ENCODE results near the gene ZNF215. TPM values are rescaled to one million over a fixed set of nuclear protein-coding genes. Genes with fewer than 3 reads are reported as not detected.
"Not testable (repeated sequence)": the region's sequence is repeated elsewhere in the genome, so short reads cannot be mapped to it uniquely, and the experiment has no call there.

Gene ZNF215
- total and polyA plus RNA-seq, 2 donors (not counting 1 experiment from before 2014, with no cell fraction given), result 0.85 to 2.8 TPM

- no peak for TF ChIP-seq EZH2 (IDR thresholded peaks at IDR 0.05; ENCODE audit: borderline replicate concordance, insufficient read depth, low read depth, low read length, poor library complexity, severe bottlenecking)
- TF ChIP-seq CTCF (IDR thresholded peaks at IDR 0.05), result no peak
- CTCF ChIA-PET, result no interaction called here
Observed at GRCh38 chr11:6900327-6900999, 25.8 kb upstream of the ZNF215 start.

GRCh38 chr11:6904804-6905203, 21.4 kb upstream of the ZNF215 start:
- H3K27ac ChIP-seq (ENCODE audit: low read length in 2 of 2); H3K27me3 Mint-ChIP-seq; H3K4me1 ChIP-seq (ENCODE audit: control insufficient read depth in 2 of 2, insufficient read depth in 2 of 2, low read length in 2 of 2); POLR2A ChIA-PET; ATAC-seq (ENCODE audit: low read depth); H4K20me1 ChIP-seq (ENCODE audit: control insufficient read depth, insufficient read depth, low read length, poor library complexity, severe bottlenecking); H3K36me3 ChIP-seq (replicated peaks in 1 of 2; ENCODE audit: control extremely low read depth in 1 of 2, control insufficient read depth in 1 of 2, extremely low read depth in 1 of 2, insufficient read depth in 2 of 2, low read length in 1 of 2); H3K27me3 ChIP-seq (replicated peaks in 1 of 4; ENCODE audit: control extremely low read depth in 1 of 4, control insufficient read depth in 3 of 4, insufficient read depth in 4 of 4, low read length in 3 of 4); DNase-seq; H2AFZ ChIP-seq (ENCODE audit: insufficient read depth, low read depth, low read length, poor library complexity, severe bottlenecking); H3K79me2 ChIP-seq (ENCODE audit: control insufficient read depth, insufficient read depth, low read length); H3K4me1 Mint-ChIP-seq; intact Hi-C loops (cut with micrococcal nuclease); H3K4me2 ChIP-seq (replicated peaks; ENCODE audit: low read depth, low read length, poor library complexity, severe bottlenecking); H3K4me3 ChIP-seq (ENCODE audit: control extremely low read depth in 1 of 5, extremely low read depth in 1 of 5, insufficient read depth in 1 of 5, low read depth in 2 of 5, low read length in 4 of 5); H3K9ac ChIP-seq (ENCODE audit: low read length); CTCF ChIA-PET; H3K27ac Mint-ChIP-seq; H3K9me3 Mint-ChIP-seq (ENCODE audit: insufficient read depth); H3K9me3 ChIP-seq (ENCODE audit: control extremely low read depth in 1 of 3, control insufficient read depth in 2 of 3, insufficient read depth in 1 of 3, low read length in 2 of 3); H3K4me3 Mint-ChIP-seq: not testable (repeated sequence)
- 89% methylated on average over 11 of the region's 13 CpGs for WGBS (ENCODE audit: insufficient coverage)

More at GRCh38 chr11:6900327-6900999, 25.8 kb upstream of the ZNF215 start:
- no peaks in the 10 kb centered on the region for H3K4me1 ChIP-seq (ENCODE audit: control insufficient read depth in 2 of 2, insufficient read depth in 2 of 2, low read length in 2 of 2)
- no peaks in the 10 kb centered on the region for H3K9me3 ChIP-seq (ENCODE audit: control extremely low read depth in 1 of 3, control insufficient read depth in 2 of 3, insufficient read depth in 1 of 3, low read length in 2 of 3)
- H3K4me1 Mint-ChIP-seq, result no peaks in the 10 kb centered on the region
- H3K36me3 ChIP-seq (replicated peaks in 1 of 2; ENCODE audit: control extremely low read depth in 1 of 2, control insufficient read depth in 1 of 2, extremely low read depth in 1 of 2, insufficient read depth in 2 of 2, low read length in 1 of 2), result no peaks in the 10 kb centered on the region
- H3K4me3 Mint-ChIP-seq, result no peak overlapping the region
- H3K9ac ChIP-seq (ENCODE audit: low read length), result no peak overlapping the region
- H3K79me2 ChIP-seq (ENCODE audit: control insufficient read depth, insufficient read depth, low read length), result no peaks in the 10 kb centered on the region
- ATAC-seq (ENCODE audit: low read depth) (no peak), DNase-seq (no peak)
- H3K27me3 ChIP-seq (replicated peaks in 1 of 4; ENCODE audit: control extremely low read depth in 1 of 4, control insufficient read depth in 3 of 4, insufficient read depth in 4 of 4, low read length in 3 of 4), result no peaks in the 10 kb centered on the region
- H2AFZ ChIP-seq (ENCODE audit: insufficient read depth, low read depth, low read length, poor library complexity, severe bottlenecking), result no peak overlapping the region
- peaks cover 13% of the 10 kb centered on the region for H3K27me3 Mint-ChIP-seq
- no peaks in the 10 kb centered on the region for H4K20me1 ChIP-seq (ENCODE audit: control insufficient read depth, insufficient read depth, low read length, poor library complexity, severe bottlenecking)
- no peaks in the 10 kb centered on the region for H3K9me3 Mint-ChIP-seq (ENCODE audit: insufficient read depth)
- WGBS (ENCODE audit: insufficient coverage), result no CpG with 5 or more reads among the region's 2 CpGs
- POLR2A ChIA-PET, result no interaction called here
- H3K27ac ChIP-seq (ENCODE audit: low read length in 2 of 2), result no peak overlapping the region
- H3K4me3 ChIP-seq (ENCODE audit: control extremely low read depth in 1 of 5, extremely low read depth in 1 of 5, insufficient read depth in 1 of 5, low read depth in 2 of 5, low read length in 4 of 5), result no peak overlapping the region
- H3K4me2 ChIP-seq (replicated peaks; ENCODE audit: low read depth, low read length, poor library complexity, severe bottlenecking), result no peak overlapping the region
- intact Hi-C loops (cut with micrococcal nuclease), result no loop called here
- H3K27ac Mint-ChIP-seq, result no peak overlapping the region
